Breast epithelium (tissue), 4 donors: Measurements from ENCODE around the gene USH1G. TPM values are rescaled to one million over a fixed set of nuclear protein-coding genes. Genes with fewer than 3 reads are reported as not detected.
"Not testable (repeated sequence)": the region's sequence is repeated elsewhere in the genome, so short reads cannot be mapped to it uniquely, and the experiment has no call there.

Experiments
- DNase-seq, 2 donors: peaks; one replicate each; pipeline ENCODE4 v3.0.0-alpha.2; 2019; ENCODE audit warnings: low spot score in 2 of 2
- H3K27ac ChIP-seq, 2 donors: fragments of 200-600 bp; sonication (generic) in 1 of 2; one replicate each; pipeline ENCODE4 v1.5.1; 2016 to 2019; ENCODE audit warnings: mild to moderate bottlenecking in 1 of 2
- H3K27me3 ChIP-seq, 2 donors: fragments of 200-600 bp; sonication (generic) in 1 of 2; one replicate each; pipeline versions ENCODE4 v1.5.1 to v1.6.0; 2017 to 2019; ENCODE audit warnings: control low read depth in 1 of 2, mild to moderate bottlenecking in 1 of 2
- H3K36me3 ChIP-seq: fragments of 200-600 bp; one replicate; pipeline ENCODE4 v1.5.1; 2019
- H3K4me1 ChIP-seq, 2 donors: fragments of 200-600 bp; sonication (generic); one replicate each; pipeline ENCODE4 v1.5.1; 2016 to 2019; ENCODE audit warnings: control low read depth in 1 of 2
- H3K4me3 ChIP-seq, 3 donors: fragments of 200-600 bp; sonication (generic); 1 replicate in 2 of 3; 2 replicates in 1 of 3; pipeline ENCODE4 v1.5.1; 2016 to 2019; ENCODE audit warnings: mild to moderate bottlenecking in 3 of 3, moderate library complexity in 2 of 3
- H3K9me3 ChIP-seq, 2 donors: fragments of 200-600 bp; sonication (generic) in 1 of 2; one replicate each; pipeline ENCODE4 v1.5.1; 2016 to 2019; ENCODE audit warnings: control low read depth in 1 of 2
- POLR2A ChIP-seq: fragments of 450-650 bp; IDR thresholded peaks from one replicate; pipeline ENCODE4 v1.6.1; 2016; ENCODE audit warnings: antibody characterized with exemption, mild to moderate bottlenecking, moderate library complexity
- POLR2AphosphoS5 ChIP-seq, 3 donors: sonication (generic); formaldehyde crosslinking; IDR thresholded peaks; one replicate each; pipeline ENCODE4 v1.6.1; 2017; ENCODE audit warnings: antibody characterized with exemption in 3 of 3
- intact Hi-C: fragments of 100-400 bp; cut with DNase I; formaldehyde crosslinking; loops from one replicate; pipeline ENCODE4 v1.15.1; 2023; ENCODE audit warnings: low total_unique reads
- total RNA-seq, 3 donors: library from RNA; depleted of rRNA; stranded (reverse); fragments of >200 nt; gene quantifications; one replicate each; pipeline ENCODE4 v1.1.0, GENCODE V29; 2016
- TF ChIP-seq, protein P1 (sequence below), 3 donors: fragments of 450-650 bp; IDR thresholded peaks; one replicate each; pipeline ENCODE4 v1.5.1; 2016 to 2017; ENCODE audit warnings: antibody characterized with exemption in 3 of 3, mild to moderate bottlenecking in 3 of 3, moderate library complexity in 3 of 3

USH1G gene
- total RNA-seq, 3 donors from 2014 or later: not detected

DNA sequence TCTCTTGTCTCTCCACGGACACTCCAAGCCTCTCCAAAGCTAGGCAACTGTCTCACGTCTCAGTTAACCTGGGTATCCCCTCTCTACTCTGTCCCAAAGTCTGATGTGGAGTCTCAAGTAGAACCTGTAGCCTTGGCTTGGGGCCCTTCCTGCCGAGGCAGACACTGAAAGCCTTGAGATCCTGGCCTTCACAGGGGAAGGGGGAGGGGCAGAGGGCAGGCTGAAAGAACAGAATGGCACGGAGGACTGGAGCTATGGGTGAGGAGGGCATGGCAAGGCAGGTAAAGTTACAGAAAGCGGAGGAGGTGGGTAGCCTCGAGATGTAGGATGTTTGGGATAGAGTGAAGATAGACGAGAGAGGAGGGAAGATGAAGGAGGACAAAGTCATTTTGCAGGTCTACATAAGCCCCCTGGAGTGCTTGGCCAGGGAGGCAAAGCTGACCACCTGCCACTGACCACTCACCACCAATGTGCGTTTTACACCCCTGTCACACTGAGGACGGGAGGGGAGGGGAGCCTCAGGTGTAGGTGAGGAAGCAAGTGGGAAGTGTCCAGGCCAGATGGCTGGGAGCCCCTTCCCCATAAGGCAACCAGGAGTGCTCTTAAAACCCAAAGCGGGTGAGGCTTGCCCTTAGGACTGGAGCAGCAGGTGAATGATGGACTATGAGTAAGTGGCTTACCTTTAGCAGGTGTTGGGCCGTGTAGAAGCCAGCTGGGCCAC, 51.5 kb downstream of the USH1G start:
- Histone ChIP-seq H3K27ac (no peak overlapping the region), H3K9me3 (no peaks in the 10 kb centered on the region), H3K36me3 (no peaks in the 10 kb centered on the region), H3K4me1 (peaks cover 0 to 5% of the 10 kb centered on the region in 2 donors), H3K27me3 (no peaks in the 10 kb centered on the region), H3K4me3 (peak overlapping the region in 2 of 3 donors; percentile 64 to 79)
- DNase-seq: no peak
- TF ChIP-seq, protein P1, sequence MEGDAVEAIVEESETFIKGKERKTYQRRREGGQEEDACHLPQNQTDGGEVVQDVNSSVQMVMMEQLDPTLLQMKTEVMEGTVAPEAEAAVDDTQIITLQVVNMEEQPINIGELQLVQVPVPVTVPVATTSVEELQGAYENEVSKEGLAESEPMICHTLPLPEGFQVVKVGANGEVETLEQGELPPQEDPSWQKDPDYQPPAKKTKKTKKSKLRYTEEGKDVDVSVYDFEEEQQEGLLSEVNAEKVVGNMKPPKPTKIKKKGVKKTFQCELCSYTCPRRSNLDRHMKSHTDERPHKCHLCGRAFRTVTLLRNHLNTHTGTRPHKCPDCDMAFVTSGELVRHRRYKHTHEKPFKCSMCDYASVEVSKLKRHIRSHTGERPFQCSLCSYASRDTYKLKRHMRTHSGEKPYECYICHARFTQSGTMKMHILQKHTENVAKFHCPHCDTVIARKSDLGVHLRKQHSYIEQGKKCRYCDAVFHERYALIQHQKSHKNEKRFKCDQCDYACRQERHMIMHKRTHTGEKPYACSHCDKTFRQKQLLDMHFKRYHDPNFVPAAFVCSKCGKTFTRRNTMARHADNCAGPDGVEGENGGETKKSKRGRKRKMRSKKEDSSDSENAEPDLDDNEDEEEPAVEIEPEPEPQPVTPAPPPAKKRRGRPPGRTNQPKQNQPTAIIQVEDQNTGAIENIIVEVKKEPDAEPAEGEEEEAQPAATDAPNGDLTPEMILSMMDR (IDR thresholded peaks at IDR 0.05): no peak
- TF ChIP-seq POLR2A: no peak
- no peak for TF ChIP-seq POLR2AphosphoS5 (IDR thresholded peaks at IDR 0.05)
- intact Hi-C loops: loop anchor here (2.0 kb wide), 1 partner anchor 123 kb away; the partner anchor contains the start of gene NHERF1

DNA sequence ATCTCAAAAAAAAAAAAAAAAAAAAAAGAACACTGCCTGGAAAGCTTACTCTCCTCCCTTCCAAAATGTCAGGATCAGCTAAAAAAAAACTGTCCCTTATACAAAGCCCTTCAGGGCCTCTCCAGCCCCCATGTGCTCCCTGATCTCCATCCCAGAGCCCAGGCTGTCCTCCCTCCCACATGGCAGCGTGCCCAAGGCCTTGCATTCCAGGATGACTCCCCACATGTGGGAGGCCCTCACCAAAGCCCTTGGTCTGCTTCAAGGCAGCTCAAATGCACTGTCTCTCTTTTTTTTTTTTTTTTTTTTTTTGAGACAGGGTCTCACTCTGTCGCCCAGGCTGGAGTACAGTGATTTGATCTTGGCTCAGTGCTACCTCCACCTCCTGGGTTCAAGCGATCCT, 52.5 kb downstream of the USH1G start:
- no peaks in the 10 kb centered on the region for H3K36me3 ChIP-seq

DNA sequence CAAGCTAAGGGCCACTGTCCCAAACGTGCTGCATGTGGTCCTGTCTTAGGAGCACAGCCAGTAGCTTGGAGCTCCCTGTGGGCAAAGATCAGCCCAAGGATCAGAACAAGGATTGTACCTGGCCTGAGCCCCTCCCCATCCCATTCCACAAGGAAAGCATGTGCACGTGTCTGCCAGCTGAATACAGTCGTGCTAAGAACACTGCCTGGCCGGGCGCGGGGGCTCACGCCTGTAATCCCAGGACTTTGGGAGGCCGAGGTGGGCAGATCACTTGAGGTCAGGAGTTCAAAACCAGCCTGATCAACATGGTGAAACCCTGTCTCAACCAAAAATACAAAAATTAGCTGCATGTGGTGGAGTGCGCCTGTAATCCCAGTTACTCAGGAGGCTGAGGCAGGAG, 53.0 kb downstream of the USH1G start:
- H3K27me3 ChIP-seq, DNase-seq, H3K9me3 ChIP-seq, H3K4me3 ChIP-seq, H3K36me3 ChIP-seq, H3K27ac ChIP-seq, H3K4me1 ChIP-seq: not testable (repeated sequence)
- intact Hi-C loops: loop anchor here (2.0 kb wide), 1 partner anchor 121 kb away; the partner anchor contains the start of gene NHERF1

More for the DNA sequence above, 52.5 kb downstream of the USH1G start:
- intact Hi-C loops: loop anchor here (2.0 kb wide), 1 partner anchor 122 kb away; the partner anchor contains the start of gene NHERF1
- no peak for DNase-seq
- Histone ChIP-seq H3K4me1 (peaks cover 0 to 5% of the 10 kb centered on the region in 2 donors), H3K27me3 (no peaks in the 10 kb centered on the region), H3K27ac (no peak overlapping the region), H3K9me3 (no peaks in the 10 kb centered on the region), H3K4me3 (no peak overlapping the region)
- TF ChIP-seq, protein P1 (IDR thresholded peaks at IDR 0.05): no peak
- TF ChIP-seq POLR2AphosphoS5 (IDR thresholded peaks at IDR 0.05): no peak
- TF ChIP-seq POLR2A: no peak

DNA sequence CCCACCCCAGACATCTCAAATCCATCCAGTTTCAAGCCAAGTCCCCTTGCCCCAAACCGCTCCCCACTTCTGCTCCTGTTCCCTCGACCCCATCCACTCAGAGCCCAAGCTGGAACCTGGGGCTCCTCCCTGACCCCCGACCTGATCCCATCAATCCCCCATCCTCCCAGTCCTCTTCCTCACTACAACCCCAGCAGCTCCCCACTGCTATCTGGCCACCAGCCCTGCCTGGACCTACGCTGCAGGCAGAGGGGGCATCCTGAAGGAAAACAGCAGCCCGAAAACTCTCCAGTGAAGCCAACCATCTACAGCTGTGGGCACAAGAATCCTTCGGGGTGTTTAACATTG, 54.2 kb downstream of the USH1G start:
- no peaks in the 10 kb centered on the region for H3K36me3 ChIP-seq
- peaks cover 0 to 5% of the 10 kb centered on the region in 2 donors for H3K4me1 ChIP-seq
- H3K9me3 ChIP-seq: no peaks in the 10 kb centered on the region
- H3K27me3 ChIP-seq: no peaks in the 10 kb centered on the region
- TF ChIP-seq, protein P1 (IDR thresholded peaks at IDR 0.05): no peak
- TF ChIP-seq POLR2AphosphoS5 (IDR thresholded peaks at IDR 0.05) (no peak), POLR2A (no peak)
- no peak for DNase-seq
- no peak overlapping the region for H3K27ac ChIP-seq
- H3K4me3 ChIP-seq: no peak overlapping the region
- intact Hi-C loops: loop anchor here (10.0 kb wide), 1 partner anchor 74 kb away; no protein-coding TSS in a partner anchor

DNA sequence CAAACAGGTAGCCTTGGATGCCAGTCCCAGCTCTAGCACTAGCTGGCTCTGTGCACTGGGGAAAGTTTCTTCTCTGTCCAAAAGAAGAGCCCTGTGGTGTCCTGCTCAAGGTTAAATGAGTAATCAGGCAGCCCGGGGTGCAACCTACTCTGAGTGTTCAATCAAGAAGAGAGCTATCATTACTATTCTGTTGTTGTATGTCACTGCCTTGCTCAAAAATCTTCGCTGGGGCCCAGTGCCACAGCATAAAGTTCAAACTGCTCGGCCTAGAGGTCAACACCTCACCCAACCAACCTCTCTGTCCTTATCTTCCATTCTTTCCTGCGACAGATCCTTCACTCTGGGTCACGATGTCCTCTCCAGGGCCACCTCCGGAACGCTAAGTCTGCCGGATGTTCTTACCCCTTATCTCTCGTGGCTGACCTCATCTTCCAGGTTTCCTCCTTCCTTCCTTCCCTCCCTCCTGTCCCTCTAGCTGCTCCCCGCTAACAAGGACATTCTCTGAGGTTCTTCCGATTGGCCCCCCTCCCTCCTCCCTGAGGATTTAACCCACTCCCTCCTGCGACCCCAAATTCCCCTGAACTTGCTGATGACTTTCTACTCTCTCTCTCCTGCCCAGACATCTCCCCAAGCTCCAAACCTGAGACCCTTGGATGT, 54.7 kb downstream of the USH1G start:
- no peaks in the 10 kb centered on the region for H3K27me3 ChIP-seq
- no peaks in the 10 kb centered on the region for H3K36me3 ChIP-seq
- DNase-seq: no peak
- no peak overlapping the region for H3K4me3 ChIP-seq
- no peak overlapping the region for H3K27ac ChIP-seq
- no peaks in the 10 kb centered on the region for H3K9me3 ChIP-seq
- intact Hi-C loops: loop anchor here (10.0 kb wide), 1 partner anchor 74 kb away; no protein-coding TSS in a partner anchor
- TF ChIP-seq, protein P1 (IDR thresholded peaks at IDR 0.05): no peak
- no peak for TF ChIP-seq POLR2A
- no peak for TF ChIP-seq POLR2AphosphoS5 (IDR thresholded peaks at IDR 0.05)
- peaks cover 0 to 5% of the 10 kb centered on the region in 2 donors for H3K4me1 ChIP-seq
